ENCODE measurements around the gene GABPB1. TPM values are rescaled to one million over a fixed set of nuclear protein-coding genes. Genes with fewer than 3 reads are reported as not detected.

Gene GABPB1
- total RNA-seq, 2 donors from 2014 or later: 32.0 to 37.5 TPM

DNA sequence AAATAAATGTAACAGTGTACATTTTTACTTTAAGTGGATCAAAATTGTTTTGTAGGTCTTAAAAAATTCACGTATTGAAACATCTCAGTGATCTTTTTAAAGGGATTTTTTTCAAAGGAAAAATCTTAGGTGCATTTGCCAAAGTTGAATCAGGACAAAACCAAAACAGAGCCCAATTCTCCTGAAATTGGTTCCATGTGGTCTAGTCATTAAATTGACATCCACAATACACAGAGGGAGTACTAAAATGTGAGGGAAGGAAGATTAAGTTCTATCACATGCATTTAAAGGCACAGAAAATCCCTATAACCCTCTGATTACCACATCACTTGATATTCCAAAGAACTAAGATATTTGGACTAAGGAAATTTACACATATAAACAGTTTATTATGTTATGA is 50.2 kb downstream of the GABPB1 start:
- TF ChIP-seq, protein P1, sequence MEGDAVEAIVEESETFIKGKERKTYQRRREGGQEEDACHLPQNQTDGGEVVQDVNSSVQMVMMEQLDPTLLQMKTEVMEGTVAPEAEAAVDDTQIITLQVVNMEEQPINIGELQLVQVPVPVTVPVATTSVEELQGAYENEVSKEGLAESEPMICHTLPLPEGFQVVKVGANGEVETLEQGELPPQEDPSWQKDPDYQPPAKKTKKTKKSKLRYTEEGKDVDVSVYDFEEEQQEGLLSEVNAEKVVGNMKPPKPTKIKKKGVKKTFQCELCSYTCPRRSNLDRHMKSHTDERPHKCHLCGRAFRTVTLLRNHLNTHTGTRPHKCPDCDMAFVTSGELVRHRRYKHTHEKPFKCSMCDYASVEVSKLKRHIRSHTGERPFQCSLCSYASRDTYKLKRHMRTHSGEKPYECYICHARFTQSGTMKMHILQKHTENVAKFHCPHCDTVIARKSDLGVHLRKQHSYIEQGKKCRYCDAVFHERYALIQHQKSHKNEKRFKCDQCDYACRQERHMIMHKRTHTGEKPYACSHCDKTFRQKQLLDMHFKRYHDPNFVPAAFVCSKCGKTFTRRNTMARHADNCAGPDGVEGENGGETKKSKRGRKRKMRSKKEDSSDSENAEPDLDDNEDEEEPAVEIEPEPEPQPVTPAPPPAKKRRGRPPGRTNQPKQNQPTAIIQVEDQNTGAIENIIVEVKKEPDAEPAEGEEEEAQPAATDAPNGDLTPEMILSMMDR (conservative IDR thresholded peaks at IDR 0.05): no peak
- H3K4me3 Mint-ChIP-seq: no peak overlapping the region
- Histone ChIP-seq H3K4me1 (ENCODE audit: control insufficient read depth, insufficient read depth, low read length) (no peaks in the 10 kb centered on the region), H3K9me3 (ENCODE audit: control insufficient read depth, low read length) (peaks cover 28% of the 10 kb centered on the region), H3K27me3 (ENCODE audit: control insufficient read depth, insufficient read depth, low read length, poor library complexity, severe bottlenecking) (no peaks in the 10 kb centered on the region), H3K36me3 (ENCODE audit: control insufficient read depth, insufficient read depth, low read length) (peaks cover 78% of the 10 kb centered on the region), H3K4me3 (ENCODE audit: low read length) (no peak overlapping the region), H3K9ac (ENCODE audit: extremely low read depth, low read length, poor library complexity, severe bottlenecking) (no peak overlapping the region), H3K27ac (ENCODE audit: low read depth, low read length) (no peak overlapping the region)
- no peaks in the 10 kb centered on the region for H3K27me3 Mint-ChIP-seq (ENCODE audit: insufficient read depth)
- H3K27ac Mint-ChIP-seq: no peak overlapping the region
- H3K9me3 Mint-ChIP-seq: peaks cover 26% of the 10 kb centered on the region
- no peak for DNase-seq
- 95 to 100% methylated on average over 1 of the region's 1 CpG for WGBS, 2 experiments (ENCODE audit: insufficient coverage in 1 of 2, insufficient read length in 1 of 2)
- no peaks in the 10 kb centered on the region for H3K4me1 Mint-ChIP-seq
- peaks cover 77% of the 10 kb centered on the region for H3K36me3 Mint-ChIP-seq (ENCODE audit: low read depth)

DNA sequence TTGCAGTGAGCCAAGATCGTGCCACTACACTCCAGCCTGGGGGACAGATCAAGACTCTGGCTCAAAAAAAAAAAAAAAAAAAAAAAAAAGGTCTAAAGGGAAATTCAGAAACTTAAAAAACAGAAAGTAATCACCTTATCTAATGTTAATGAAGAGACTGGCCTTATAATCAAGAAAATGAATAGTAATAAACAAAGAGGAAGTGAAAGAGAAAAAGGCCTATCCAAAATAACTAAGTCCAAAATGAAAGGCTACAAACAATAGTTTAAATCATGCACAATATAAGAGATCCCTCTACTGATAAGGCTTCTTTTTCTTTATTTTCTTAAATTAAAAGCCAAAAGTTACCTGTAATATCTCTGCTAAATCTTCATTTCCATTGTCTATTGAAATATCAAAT is 52.4 kb downstream of the GABPB1 start:
- Histone ChIP-seq H3K9me3 (ENCODE audit: control insufficient read depth, low read length) (peaks cover 12% of the 10 kb centered on the region), H3K4me1 (ENCODE audit: control insufficient read depth, insufficient read depth, low read length) (no peaks in the 10 kb centered on the region), H3K9ac (ENCODE audit: extremely low read depth, low read length, poor library complexity, severe bottlenecking) (no peak overlapping the region), H3K4me3 (ENCODE audit: low read length) (no peak overlapping the region), H3K27ac (ENCODE audit: low read depth, low read length) (no peak overlapping the region), H3K27me3 (ENCODE audit: control insufficient read depth, insufficient read depth, low read length, poor library complexity, severe bottlenecking) (no peaks in the 10 kb centered on the region), H3K36me3 (ENCODE audit: control insufficient read depth, insufficient read depth, low read length) (peaks cover 80% of the 10 kb centered on the region)
- Mint-ChIP-seq H3K4me3 (no peak overlapping the region), H3K36me3 (ENCODE audit: low read depth) (peaks cover 71% of the 10 kb centered on the region), H3K4me1 (no peaks in the 10 kb centered on the region), H3K9me3 (peaks cover 11% of the 10 kb centered on the region), H3K27me3 (ENCODE audit: insufficient read depth) (no peaks in the 10 kb centered on the region), H3K27ac (no peak overlapping the region)
- WGBS, 2 experiments (ENCODE audit: insufficient coverage in 1 of 2, insufficient read length in 1 of 2): 100% methylated on average over 1 of the region's 1 CpG; no CpG with 5 or more reads in 1 of the 2 experiments
- TF ChIP-seq, protein P1 (conservative IDR thresholded peaks at IDR 0.05): no peak
- DNase-seq: no peak

DNA sequence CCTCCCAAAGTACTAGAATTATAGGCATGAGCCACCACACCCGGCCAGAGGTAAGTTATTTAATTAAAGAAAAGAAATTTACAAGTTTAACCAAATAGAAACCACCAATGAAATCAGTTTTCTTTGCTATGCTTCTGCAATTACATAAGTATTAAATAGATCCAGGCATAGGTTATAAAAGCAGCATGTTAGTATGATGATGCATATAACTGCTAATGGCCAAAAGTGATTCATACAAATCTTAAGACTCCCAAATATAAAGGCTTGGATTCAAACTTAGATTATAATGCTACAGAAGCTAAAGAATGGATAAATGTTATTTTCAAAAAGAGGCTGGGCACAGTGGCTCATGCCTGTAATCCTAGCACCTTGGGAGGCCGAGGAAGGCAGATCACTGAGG is 56.7 kb downstream of the GABPB1 start:
- WGBS, 2 experiments (ENCODE audit: insufficient coverage in 1 of 2, insufficient read length in 1 of 2): 96 to 100% methylated on average over 1 of the region's 2 CpGs
- TF ChIP-seq, protein P1 (conservative IDR thresholded peaks at IDR 0.05): no peak

More for the DNA sequence above, 56.7 kb downstream of the GABPB1 start:
- H3K27me3 ChIP-seq (ENCODE audit: control insufficient read depth, insufficient read depth, low read length, poor library complexity, severe bottlenecking): no peaks in the 10 kb centered on the region
- no peak for DNase-seq
- no peaks in the 10 kb centered on the region for H3K27me3 Mint-ChIP-seq (ENCODE audit: insufficient read depth)
- H3K9me3 ChIP-seq (ENCODE audit: control insufficient read depth, low read length): no peaks in the 10 kb centered on the region
- H3K4me3 ChIP-seq (ENCODE audit: low read length): no peak overlapping the region
- H3K4me1 Mint-ChIP-seq: no peaks in the 10 kb centered on the region
- H3K9ac ChIP-seq (ENCODE audit: extremely low read depth, low read length, poor library complexity, severe bottlenecking): no peak overlapping the region
- H3K9me3 Mint-ChIP-seq: no peaks in the 10 kb centered on the region
- H3K36me3 ChIP-seq (ENCODE audit: control insufficient read depth, insufficient read depth, low read length): peaks cover 73% of the 10 kb centered on the region
- H3K27ac Mint-ChIP-seq: no peak overlapping the region
- H3K4me3 Mint-ChIP-seq: no peak overlapping the region
- H3K36me3 Mint-ChIP-seq (ENCODE audit: low read depth): peaks cover 56% of the 10 kb centered on the region
- no peaks in the 10 kb centered on the region for H3K4me1 ChIP-seq (ENCODE audit: control insufficient read depth, insufficient read depth, low read length)
- no peak overlapping the region for H3K27ac ChIP-seq (ENCODE audit: low read depth, low read length)

Data from endodermal cell (in vitro differentiated cells).